ENCODE measurements around the gene C1D. TPM values are rescaled to one million over a fixed set of nuclear protein-coding genes. Genes with fewer than 3 reads are reported as not detected.
"Not testable (repeated sequence)": the region's sequence is repeated elsewhere in the genome, so short reads cannot be mapped to it uniquely, and the experiment has no call there.

C1D gene
- total RNA-seq, 1 experiment from 2014 or later: 36.1 TPM

- H3K36me3 ChIP-seq: no peaks in the 10 kb centered on the region
- no peak for DNase-seq
Observed at GRCh38 chr2:67997903-67998302, 64.9 kb downstream of the C1D start.

GRCh38 chr2:67997528-67997900 is 65.3 kb downstream of the C1D start:
- no peak overlapping the region for H3K27ac ChIP-seq
- H3K4me3 ChIP-seq: no peak overlapping the region

More at GRCh38 chr2:67997903-67998302, 64.9 kb downstream of the C1D start:
- Histone ChIP-seq H3K4me3 (no peak overlapping the region), H3K27me3 (no peaks in the 10 kb centered on the region), H3K4me1 (no peaks in the 10 kb centered on the region), H3K27ac (no peak overlapping the region), H3K9me3 (replicated peaks) (no peaks in the 10 kb centered on the region)

GRCh38 chr2:67996772-67997527 is 65.9 kb downstream of the C1D start:
- H3K27me3 ChIP-seq: no peaks in the 10 kb centered on the region
- no peaks in the 10 kb centered on the region for H3K4me1 ChIP-seq
- no peaks in the 10 kb centered on the region for H3K36me3 ChIP-seq
- no peak overlapping the region for H3K4me3 ChIP-seq
- no peak overlapping the region for H3K27ac ChIP-seq
- no peak for DNase-seq
- H3K9me3 ChIP-seq (replicated peaks): no peaks in the 10 kb centered on the region

More at GRCh38 chr2:67997528-67997900, 65.3 kb downstream of the C1D start:
- Histone ChIP-seq H3K36me3 (no peaks in the 10 kb centered on the region), H3K4me1 (no peaks in the 10 kb centered on the region), H3K27me3 (no peaks in the 10 kb centered on the region), H3K9me3 (replicated peaks) (no peaks in the 10 kb centered on the region)
- no peak for DNase-seq

GRCh38 chr2:67994716-67995115 is 68.1 kb downstream of the C1D start:
- DNase-seq: no peak
- no peak overlapping the region for H3K27ac ChIP-seq

GRCh38 chr2:67994069-67994468 is 68.7 kb downstream of the C1D start:
- not testable (repeated sequence) for H3K27me3 ChIP-seq; H3K9me3 ChIP-seq (replicated peaks); H3K36me3 ChIP-seq; DNase-seq; H3K4me3 ChIP-seq; H3K4me1 ChIP-seq; H3K27ac ChIP-seq

More at GRCh38 chr2:67994716-67995115, 68.1 kb downstream of the C1D start:
- Histone ChIP-seq H3K9me3 (replicated peaks) (no peaks in the 10 kb centered on the region), H3K4me1 (no peaks in the 10 kb centered on the region), H3K36me3 (no peaks in the 10 kb centered on the region), H3K27me3 (no peaks in the 10 kb centered on the region), H3K4me3 (no peak overlapping the region)

- H3K36me3 ChIP-seq: no peaks in the 10 kb centered on the region
- no peak for DNase-seq
- no peaks in the 10 kb centered on the region for H3K27me3 ChIP-seq
- H3K27ac ChIP-seq: no peak overlapping the region
- no peak overlapping the region for H3K4me3 ChIP-seq
- no peaks in the 10 kb centered on the region for H3K4me1 ChIP-seq
- no peaks in the 10 kb centered on the region for H3K9me3 ChIP-seq (replicated peaks)
Observed at GRCh38 chr2:67993329-67993728, 69.5 kb downstream of the C1D start.

GRCh38 chr2:67991456-67991855 is 71.3 kb downstream of the C1D start:
- H3K4me1 ChIP-seq: no peaks in the 10 kb centered on the region
- H3K4me3 ChIP-seq: no peak overlapping the region
- H3K9me3 ChIP-seq (replicated peaks): no peaks in the 10 kb centered on the region
- no peaks in the 10 kb centered on the region for H3K27me3 ChIP-seq
- no peak for DNase-seq
- no peaks in the 10 kb centered on the region for H3K36me3 ChIP-seq
- no peak overlapping the region for H3K27ac ChIP-seq

Other genes with a start within 250 kb of the C1D start
- gene PNO1, start 94.9 kb upstream of the C1D start, total RNA-seq (2014; rRNA removed; shearing (Covaris generic)): 48.8 and 50.3 TPM in 2 replicates
- 49.0 and 50.8 TPM in 2 replicates for gene PPP3R1, start 189.5 kb upstream of the C1D start, total RNA-seq (2014; rRNA removed; shearing (Covaris generic))

Measured in SJCRH30 (cell line).